NT2/D1 (cell line): ENCODE results near the gene KIT.

Source experiments
- SUZ12 ChIP-seq: IDR thresholded peaks from 2 replicates; pipeline ENCODE4 v1.6.1; 2011; ENCODE audit not compliant: insufficient read length, insufficient read depth; ENCODE audit errors: extremely low read depth
- YY1 ChIP-seq: IDR thresholded peaks from 2 replicates; pipeline ENCODE4 v1.6.1; 2011; ENCODE audit not compliant: insufficient read length, insufficient read depth
- ZNF274 ChIP-seq: IDR thresholded peaks from 2 replicates; pipeline ENCODE4 v1.6.1; 2011; ENCODE audit warnings: mild to moderate bottlenecking, low read depth, low read length

DNA sequence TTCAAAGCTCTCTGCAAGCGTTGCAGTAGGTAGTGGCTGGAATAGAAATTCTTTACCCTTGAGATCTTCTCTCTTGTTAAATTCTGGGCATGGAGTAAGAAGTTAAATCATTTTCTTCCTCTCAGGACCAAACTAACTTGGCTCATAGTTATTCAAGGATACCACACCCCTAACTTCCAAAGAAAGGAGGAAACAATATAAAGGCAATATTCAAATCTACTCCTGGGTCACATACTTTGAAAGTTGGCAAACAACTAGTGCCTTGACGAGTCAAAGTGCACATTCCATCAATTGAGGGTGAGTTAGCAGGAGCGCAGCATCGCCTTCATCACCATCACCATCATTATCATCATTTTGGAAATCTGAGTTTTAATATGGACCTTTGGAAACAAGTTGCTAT, 20.4 kb upstream of the KIT start:
- no peak for TF ChIP-seq YY1
- TF ChIP-seq SUZ12: no peak
- TF ChIP-seq ZNF274: no peak
